Fibroblast of the conjunctiva (primary cell): Measurements from ENCODE around the gene NOL4.

Experiments used
- DNase-seq: peaks from one replicate; pipeline ENCODE4 v3.0.0-alpha.2; 2010; ENCODE audit warnings: low read depth

The NOL4 gene

GRCh38 chr18:34194239-34194638 is 30.5 kb downstream of the NOL4 start:
- no peak for DNase-seq

- no peak for DNase-seq
These were observed 34.9 kb downstream of the NOL4 start for GRCh38 chr18:34189656-34190435.
